CD4-positive, alpha-beta T cell (primary cell): Measurements from ENCODE around the gene CEP112. TPM values are rescaled to one million over a fixed set of nuclear protein-coding genes. Genes with fewer than 3 reads are reported as not detected.

ENCODE experiments used
- ATAC-seq: fragments of 200-7000 bp; cut with Tn5 transposase; one replicate; pipeline ENCODE4 v1.10.0; 2022; ENCODE audit warnings: mild to moderate bottlenecking; ENCODE audit not compliant: poor library complexity
- CTCF ChIA-PET: fragments of 350-600 bp; sonication (Branson Sonifier 250); formaldehyde crosslinking; loops from one replicate; lab custom pipeline; 2021; ENCODE audit warnings: antibody characterized with exemption, inconsistent platforms; lab: Charles Lee
- POLR2A ChIA-PET: fragments of 350-600 bp; sonication (Branson Sonifier 250); formaldehyde crosslinking; loops from one replicate; lab custom pipeline; 2021; ENCODE audit warnings: antibody characterized with exemption, inconsistent platforms; lab: Charles Lee
- DNase-seq, 14 experiments: peaks; one replicate each; pipeline ENCODE4 v3.0.0-alpha.2; 2013 to 2020; ENCODE audit warnings: mixed read lengths in 2 of 14
- H3K27ac ChIP-seq, 2 donors: one replicate each; pipeline versions ENCODE4 v1.5.1 to v1.7.0; 2013; ENCODE audit warnings: low read length in 2 of 2, low read depth in 1 of 2, mild to moderate bottlenecking in 1 of 2
- H3K27me3 ChIP-seq, 2 experiments: 1 replicate in 1 of 2; 2 replicates in 1 of 2; pipeline versions ENCODE4 v1.6.1 to v1.7.0; 2013; ENCODE audit warnings: low read length in 2 of 2, control low read depth in 1 of 2, mild to moderate bottlenecking in 1 of 2, moderate library complexity in 1 of 2; ENCODE audit not compliant: insufficient read depth in 2 of 2, control insufficient read depth in 1 of 2
- H3K36me3 ChIP-seq: one replicate; pipeline ENCODE4 v1.6.1; 2013; ENCODE audit warnings: low read length, control low read depth; ENCODE audit not compliant: insufficient read depth
- H3K4me1 ChIP-seq: one replicate; pipeline ENCODE4 v1.6.1; 2013; ENCODE audit warnings: low read length, control low read depth; ENCODE audit not compliant: insufficient read depth
- H3K4me3 ChIP-seq: one replicate; pipeline ENCODE4 v1.5.1; 2013; ENCODE audit warnings: mild to moderate bottlenecking, low read length, moderate library complexity
- H3K9me3 ChIP-seq, 2 experiments: 1 replicate in 1 of 2; 2 replicates in 1 of 2; pipeline versions ENCODE4 v1.6.1 to v1.7.0; 2013; ENCODE audit warnings: low read length in 2 of 2, mild to moderate bottlenecking in 2 of 2, control low read depth in 1 of 2, moderate library complexity in 1 of 2; ENCODE audit not compliant: control insufficient read depth in 1 of 2, insufficient read depth in 1 of 2
- H3K27ac Mint-ChIP-seq: one replicate; pipeline ENCODE4 v1.8.0; 2020; ENCODE audit warnings: mixed read lengths
- H3K27me3 Mint-ChIP-seq: one replicate; pipeline ENCODE4 v1.8.0; 2021; ENCODE audit warnings: mixed read lengths
- H3K36me3 Mint-ChIP-seq: one replicate; pipeline ENCODE4 v1.8.0; 2021; ENCODE audit warnings: low read depth, mixed read lengths
- H3K4me1 Mint-ChIP-seq: one replicate; pipeline ENCODE4 v1.8.0; 2021; ENCODE audit warnings: low read depth, mixed read lengths
- H3K4me3 Mint-ChIP-seq: one replicate; pipeline ENCODE4 v1.8.0; 2020; ENCODE audit warnings: mild to moderate bottlenecking, mixed read lengths
- H3K9me3 Mint-ChIP-seq: one replicate; pipeline ENCODE4 v1.8.0; 2020; ENCODE audit warnings: mixed read lengths
- CTCF ChIP-seq: fragments of 200-600 bp; IDR thresholded peaks from one replicate; pipeline ENCODE4 v1.8.0; 2022; ENCODE audit warnings: antibody characterized with exemption, mild to moderate bottlenecking
- intact Hi-C, 2 experiments: fragments of 100-400 bp; cut with DNase I in 1 of 2; cut with micrococcal nuclease in 1 of 2; formaldehyde crosslinking; loops; one replicate each; pipeline versions ENCODE4 v1.15.1 to v1.9.0; 2023 to 2025; cut with DNase I, micrococcal nuclease
- total RNA-seq, 174 experiments: library from RNA in 2 of 174; stranded (reverse) in 2 of 174; gene quantifications; one replicate each; pipeline ENCODE4 v1.2.3 and lab custom pipeline; 2021 to 2026

Gene CEP112
- total RNA-seq, 2 experiments from 2014 or later: 1.6 to 2.2 TPM

DNA sequence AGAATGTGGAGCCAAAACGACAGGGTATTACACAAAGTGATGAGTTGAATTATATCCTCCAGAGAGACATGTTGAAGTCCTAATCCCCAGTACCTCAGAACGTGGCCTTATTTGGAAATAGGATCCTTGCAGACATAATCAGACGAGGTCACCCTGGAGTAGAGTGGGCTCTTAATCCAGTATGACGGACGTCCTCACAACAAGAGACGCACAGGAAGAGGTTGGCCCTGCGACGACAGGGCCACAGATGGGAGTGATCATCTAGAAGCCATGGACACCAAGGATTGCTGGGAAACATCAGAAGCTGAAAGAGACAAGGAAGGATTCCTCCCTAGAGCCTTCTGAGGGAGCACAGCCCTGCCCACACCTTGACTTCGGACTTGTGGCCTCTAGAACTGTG lies 488.0 kb downstream of the CEP112 start:
- TF ChIP-seq CTCF: no peak
- H3K27ac ChIP-seq: no peak overlapping the region
- Mint-ChIP-seq H3K36me3 (no peaks in the 10 kb centered on the region), H3K27ac (no peak overlapping the region), H3K27me3 (no peaks in the 10 kb centered on the region), H3K4me1 (no peaks in the 10 kb centered on the region), H3K9me3 (no peaks in the 10 kb centered on the region), H3K4me3 (no peak overlapping the region)
- H3K4me3 ChIP-seq: no peak overlapping the region
- intact Hi-C loops: no loop called here
- POLR2A ChIA-PET: no interaction called here
- no peaks in the 10 kb centered on the region for H3K36me3 ChIP-seq
- H3K27me3 ChIP-seq: no peaks in the 10 kb centered on the region
- H3K9me3 ChIP-seq: no peaks in the 10 kb centered on the region
- CTCF ChIA-PET: no interaction called here
- ATAC-seq: no peak
- no peaks in the 10 kb centered on the region for H3K4me1 ChIP-seq
- no peak for DNase-seq

- TF ChIP-seq CTCF: no peak
- H3K36me3 Mint-ChIP-seq: no peaks in the 10 kb centered on the region
- DNase-seq (no peak), ATAC-seq (no peak)
- ChIA-PET POLR2A (no interaction called here), CTCF (no interaction called here)
- Histone ChIP-seq H3K4me3 (no peak overlapping the region), H3K4me1 (no peaks in the 10 kb centered on the region), H3K9me3 (no peaks in the 10 kb centered on the region), H3K27ac (no peak overlapping the region), H3K27me3 (no peaks in the 10 kb centered on the region), H3K36me3 (no peaks in the 10 kb centered on the region)
- H3K4me1 Mint-ChIP-seq: no peaks in the 10 kb centered on the region
- no peaks in the 10 kb centered on the region for H3K9me3 Mint-ChIP-seq
- intact Hi-C loops: no loop called here
- H3K27ac Mint-ChIP-seq: no peak overlapping the region
- H3K27me3 Mint-ChIP-seq: no peaks in the 10 kb centered on the region
- H3K4me3 Mint-ChIP-seq: no peak overlapping the region
Measured at GRCh38 chr17:65699459-65699858, 492.5 kb downstream of the CEP112 start.

DNA sequence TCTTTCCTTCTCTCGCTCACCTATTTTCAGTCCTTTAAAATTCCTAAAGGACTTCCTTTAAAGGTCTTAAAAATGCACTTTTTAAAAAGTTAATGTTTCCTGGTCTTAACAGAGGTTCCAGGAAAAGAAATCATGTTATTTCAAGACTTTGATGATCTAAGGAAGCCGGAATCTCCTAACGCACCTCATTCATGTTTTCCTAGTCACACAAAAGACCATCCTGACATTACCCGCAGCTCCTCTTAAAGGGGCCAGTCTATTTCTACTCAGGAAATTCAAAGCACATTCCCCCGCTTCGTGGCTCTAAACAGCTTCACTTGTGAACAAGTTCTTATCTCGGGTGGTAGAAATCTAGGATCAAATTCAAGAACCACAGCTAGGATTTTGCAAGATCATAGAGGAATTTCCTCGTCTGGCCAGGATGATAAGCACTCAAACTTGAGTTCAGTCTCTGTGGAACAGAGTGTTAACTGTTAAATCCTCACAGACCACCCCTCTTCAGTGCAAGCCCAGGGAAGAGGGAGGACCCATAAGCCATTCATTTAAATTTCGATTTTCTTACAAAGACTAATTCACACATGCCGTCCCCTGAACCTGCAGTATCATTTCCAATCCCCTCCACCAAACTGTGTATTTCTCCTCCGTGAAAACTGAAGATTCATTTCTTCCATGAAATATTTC lies 493.4 kb downstream of the CEP112 start:
- no peaks in the 10 kb centered on the region for H3K36me3 ChIP-seq
- H3K27ac ChIP-seq: no peak overlapping the region
- H3K27ac Mint-ChIP-seq: no peak overlapping the region
- H3K4me3 Mint-ChIP-seq: no peak overlapping the region
- ATAC-seq (no peak), DNase-seq (no peak)
- H3K4me1 ChIP-seq: no peaks in the 10 kb centered on the region
- no peak for TF ChIP-seq CTCF
- no peaks in the 10 kb centered on the region for H3K27me3 Mint-ChIP-seq
- H3K4me3 ChIP-seq: no peak overlapping the region
- intact Hi-C loops: no loop called here
- no peaks in the 10 kb centered on the region for H3K27me3 ChIP-seq
- CTCF ChIA-PET: no interaction called here
- no peaks in the 10 kb centered on the region for H3K9me3 Mint-ChIP-seq
- POLR2A ChIA-PET: no interaction called here
- H3K9me3 ChIP-seq: no peaks in the 10 kb centered on the region
- H3K4me1 Mint-ChIP-seq: no peaks in the 10 kb centered on the region
- H3K36me3 Mint-ChIP-seq: no peaks in the 10 kb centered on the region
